Subcutaneous adipose tissue (tissue), 4 donors: ENCODE results near the gene MARCHF3. TPM values are rescaled to one million over a fixed set of nuclear protein-coding genes. Genes with fewer than 3 reads are reported as not detected.

Source experiments
- CTCF ChIP-seq: fragments of 450-650 bp; IDR thresholded peaks from one replicate; pipeline ENCODE4 v1.5.1; 2016; ENCODE audit warnings: low read depth, mild to moderate bottlenecking, control low read depth, antibody characterized with exemption, moderate library complexity
- total RNA-seq, 4 donors: library from RNA; depleted of rRNA; stranded (reverse); fragments of >200 nt; gene quantifications; one replicate each; pipeline ENCODE4 v1.1.0, GENCODE V29; 2016

The MARCHF3 gene
- total RNA-seq, 4 donors from 2014 or later: 5.8 to 30.7 (median 14.6) TPM

GRCh38 chr5:126975796-126976195 lies 54.6 kb downstream of the MARCHF3 start:
- TF ChIP-seq CTCF: no peak

- no peak for TF ChIP-seq CTCF
These were observed 57.2 kb downstream of the MARCHF3 start for GRCh38 chr5:126973193-126973592.

- TF ChIP-seq CTCF: no peak
These were observed 58.1 kb downstream of the MARCHF3 start for GRCh38 chr5:126972062-126972895.

GRCh38 chr5:126971455-126972031 lies 58.8 kb downstream of the MARCHF3 start:
- no peak for TF ChIP-seq CTCF

GRCh38 chr5:126970517-126971017 lies 59.8 kb downstream of the MARCHF3 start:
- no peak for TF ChIP-seq CTCF

- no peak for TF ChIP-seq CTCF
These were observed 60.8 kb downstream of the MARCHF3 start for GRCh38 chr5:126969548-126969947.

- TF ChIP-seq CTCF: no peak
These were observed 62.4 kb downstream of the MARCHF3 start for GRCh38 chr5:126967808-126968466.
